Dedifferentiated amniotic fluid mesenchymal stem cell (primary cell): Measurements from ENCODE around the gene DPYSL3.
"Not testable (repeated sequence)": the region's sequence is repeated elsewhere in the genome, so short reads cannot be mapped to it uniquely, and the experiment has no call there.

Experiments
- DNase-seq: peaks from one replicate; pipeline ENCODE4 v3.0.0-alpha.2; 2016; ENCODE audit errors: extremely low spot score

DPYSL3 gene

DNA sequence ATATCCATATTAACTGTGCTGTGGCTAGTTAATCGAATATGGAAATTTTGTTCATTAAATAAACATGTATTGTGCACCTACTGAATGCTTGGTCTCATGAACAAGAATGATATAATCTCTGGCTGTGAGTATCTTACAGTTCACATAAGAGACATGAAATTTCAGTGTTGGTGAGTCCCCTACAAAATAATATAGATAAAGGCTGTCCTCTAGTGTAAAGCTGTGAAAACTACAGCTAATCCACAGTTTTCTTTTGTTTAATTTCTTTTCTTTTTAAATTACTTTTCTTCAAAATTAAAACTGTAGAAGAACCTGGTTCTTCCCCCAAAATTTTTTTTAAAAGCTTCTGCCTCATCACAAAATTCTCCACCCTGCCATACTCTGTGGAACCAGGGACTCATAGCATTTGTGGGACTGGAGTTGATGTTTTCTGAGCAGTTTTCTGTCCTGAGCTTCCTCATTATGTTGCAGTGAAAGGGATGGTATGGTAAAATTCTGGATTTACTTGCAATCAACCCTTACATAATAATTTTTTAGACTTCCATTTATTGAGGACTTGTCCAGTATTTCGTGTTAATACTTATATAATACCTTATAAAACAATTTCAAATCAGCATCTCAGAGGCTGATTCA lies 140.0 kb downstream of the DPYSL3 start:
- DNase-seq, result peak; percentile 34

DNA sequence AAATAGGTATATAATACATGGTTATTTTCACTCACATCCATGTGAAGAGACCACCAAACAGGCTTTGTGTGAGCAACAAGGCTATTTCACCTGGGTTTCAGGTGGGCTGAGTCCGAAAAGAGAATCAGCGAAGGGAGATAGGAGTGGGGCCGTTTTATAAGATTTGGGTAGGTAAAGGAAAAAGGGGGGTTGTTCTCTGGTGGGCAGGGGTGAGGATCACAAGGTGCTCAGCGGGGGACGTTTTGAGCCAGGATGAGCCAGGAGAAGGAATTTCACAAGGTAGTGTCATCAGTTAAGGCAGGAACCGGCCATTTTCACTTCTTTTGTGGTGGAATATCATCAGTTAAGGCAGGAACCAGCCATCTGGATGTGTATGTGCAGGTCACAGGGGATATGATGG lies 142.5 kb downstream of the DPYSL3 start:
- DNase-seq, result not testable (repeated sequence)

DNA sequence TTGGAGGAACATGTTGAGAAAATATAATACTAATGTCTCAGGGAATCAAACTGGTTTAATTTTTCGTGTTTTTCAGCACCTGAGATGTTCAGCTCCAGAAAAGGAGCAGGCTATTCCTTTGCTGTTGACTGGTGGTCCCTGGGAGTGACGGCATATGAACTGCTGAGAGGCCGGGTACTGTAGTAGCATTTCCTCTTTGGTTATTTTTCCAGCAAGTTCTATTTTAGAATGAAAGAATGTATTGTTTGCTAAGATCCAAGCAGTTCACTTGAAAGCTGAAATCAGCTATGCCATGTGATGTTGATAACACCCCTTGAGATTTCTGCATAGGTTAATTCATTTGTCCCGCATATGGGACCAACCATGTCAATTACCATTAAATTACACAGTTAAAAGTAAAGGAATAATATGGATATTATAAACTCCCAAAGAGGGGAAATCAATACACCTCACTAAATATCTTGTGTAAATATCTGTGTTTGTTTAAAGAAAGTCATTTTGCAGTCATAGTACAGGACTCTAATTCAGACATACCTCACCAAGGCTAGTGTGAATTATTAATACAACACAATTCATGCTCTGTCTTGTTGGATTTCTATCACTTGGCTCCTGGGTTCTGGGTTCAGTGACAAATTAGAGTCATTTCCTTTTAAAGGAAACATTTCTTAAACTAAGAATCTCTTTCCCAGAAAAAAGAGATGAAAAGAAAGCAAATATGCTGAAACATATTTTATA lies 148.3 kb downstream of the DPYSL3 start:
- no peak for DNase-seq

DNA sequence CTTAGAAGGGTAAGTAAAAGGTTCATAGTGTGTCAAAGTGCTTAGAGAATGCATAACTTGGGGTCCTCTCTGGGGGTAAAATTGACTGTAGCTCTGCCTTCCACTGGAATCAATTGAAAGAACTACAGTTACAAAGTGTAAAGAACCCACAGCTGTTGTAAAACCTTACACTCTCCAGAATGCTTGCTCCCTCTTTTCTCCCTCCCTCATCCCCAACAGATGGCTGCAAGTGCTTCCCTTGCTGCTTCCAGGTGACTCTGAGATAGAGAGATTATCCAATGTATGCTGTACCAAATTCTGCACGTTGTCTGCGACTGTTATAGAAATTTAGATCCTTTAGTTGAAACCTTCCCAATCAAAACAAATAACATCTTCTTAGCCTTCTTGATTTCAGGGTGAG lies 149.1 kb downstream of the DPYSL3 start:
- DNase-seq, result no peak

DNA sequence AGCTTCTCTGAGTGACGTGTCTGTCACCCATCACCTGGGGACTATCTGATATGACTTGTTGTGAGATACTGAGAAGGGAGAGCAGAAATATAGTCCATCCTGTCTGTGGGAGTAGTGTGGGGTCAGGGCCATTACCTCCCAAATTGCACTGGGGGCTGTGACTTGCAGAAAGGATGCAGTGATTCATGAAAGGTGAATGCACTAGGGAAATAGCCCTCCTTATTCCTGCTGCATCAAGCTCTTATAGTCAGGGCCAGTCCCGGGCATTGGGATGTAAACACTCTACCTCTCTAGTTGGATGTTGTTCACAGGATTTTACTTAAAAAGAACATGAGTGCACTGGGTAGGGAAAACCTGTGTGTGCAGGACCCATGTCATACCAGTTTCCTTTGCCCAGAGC lies 150.3 kb downstream of the DPYSL3 start:
- no peak for DNase-seq

DNA sequence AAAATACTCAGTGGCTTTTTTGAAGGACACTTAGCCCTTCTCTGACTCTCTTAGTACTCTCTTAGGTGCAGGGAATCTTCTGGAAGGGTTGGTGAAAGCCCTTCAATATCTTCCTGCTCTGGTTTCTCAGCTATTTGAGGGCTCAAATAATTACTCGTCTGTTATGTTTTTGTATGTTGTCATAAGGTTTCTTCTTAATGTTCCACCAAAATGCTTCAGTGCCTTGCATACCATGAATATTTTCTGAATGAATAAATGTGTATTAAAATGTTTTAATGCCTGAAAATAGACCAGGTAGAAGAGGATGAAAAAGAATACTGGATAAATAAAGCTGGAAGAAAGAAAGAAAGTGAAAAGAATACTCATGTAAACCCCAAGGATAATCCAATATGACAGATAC lies 150.8 kb downstream of the DPYSL3 start:
- DNase-seq, result no peak

DNA sequence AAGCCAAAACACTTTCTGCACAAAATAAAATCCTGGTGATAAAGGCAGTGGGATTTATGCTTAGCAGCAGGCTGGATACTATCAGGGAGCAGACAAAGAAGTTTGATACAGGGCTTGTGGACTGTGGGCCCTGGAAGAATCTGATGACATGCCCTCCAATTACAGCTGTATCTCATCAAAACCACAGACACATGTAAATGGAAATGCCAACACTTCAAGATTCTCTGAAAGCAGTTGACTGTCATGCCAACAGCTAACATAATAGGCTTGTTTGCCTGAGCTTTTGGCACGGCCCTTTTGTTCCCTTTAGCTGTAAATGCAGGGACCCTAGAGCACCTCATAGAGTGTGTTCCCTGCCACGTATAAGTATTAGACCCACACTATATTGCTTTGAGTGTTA lies 160.6 kb downstream of the DPYSL3 start:
- DNase-seq, result no peak

DNA sequence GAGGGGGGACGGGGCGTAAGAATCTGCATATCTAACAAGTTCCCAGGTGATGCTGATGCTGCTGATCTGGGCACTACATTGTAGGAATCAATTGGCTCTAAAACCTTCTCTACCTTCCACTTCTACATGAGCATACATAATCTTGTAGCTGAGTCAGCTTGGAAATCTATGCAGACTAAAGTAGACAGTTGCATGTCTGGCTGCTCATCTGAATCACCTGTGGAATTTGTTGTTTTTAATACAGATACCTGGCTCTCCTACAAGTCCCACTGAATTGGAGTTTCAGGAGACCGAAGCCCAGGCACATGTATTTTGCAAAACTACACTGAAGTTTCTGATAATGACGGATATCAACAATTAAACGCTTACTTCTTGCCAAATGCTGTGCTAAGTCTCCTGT lies 161.4 kb downstream of the DPYSL3 start:
- DNase-seq, result peak; percentile 11

DNA sequence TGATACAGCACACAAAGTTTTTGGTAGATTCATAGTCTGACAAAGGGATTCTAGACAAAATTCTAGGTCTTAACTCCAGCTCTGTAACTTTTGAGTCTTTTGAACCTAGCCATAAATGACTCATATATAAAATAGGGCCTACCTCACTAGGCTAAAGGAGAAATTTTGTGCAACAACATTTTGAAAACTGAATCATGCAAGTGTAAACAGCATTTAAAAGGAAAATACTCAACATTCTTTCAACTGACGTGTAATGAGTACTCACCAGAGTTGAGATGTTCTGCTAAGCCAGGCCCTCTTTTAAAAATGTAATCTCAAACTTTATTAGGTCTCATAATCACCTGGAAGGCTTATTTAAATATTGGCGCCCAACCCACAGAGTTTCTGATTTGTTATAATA lies 161.8 kb downstream of the DPYSL3 start:
- DNase-seq, result peak; percentile 13

DNA sequence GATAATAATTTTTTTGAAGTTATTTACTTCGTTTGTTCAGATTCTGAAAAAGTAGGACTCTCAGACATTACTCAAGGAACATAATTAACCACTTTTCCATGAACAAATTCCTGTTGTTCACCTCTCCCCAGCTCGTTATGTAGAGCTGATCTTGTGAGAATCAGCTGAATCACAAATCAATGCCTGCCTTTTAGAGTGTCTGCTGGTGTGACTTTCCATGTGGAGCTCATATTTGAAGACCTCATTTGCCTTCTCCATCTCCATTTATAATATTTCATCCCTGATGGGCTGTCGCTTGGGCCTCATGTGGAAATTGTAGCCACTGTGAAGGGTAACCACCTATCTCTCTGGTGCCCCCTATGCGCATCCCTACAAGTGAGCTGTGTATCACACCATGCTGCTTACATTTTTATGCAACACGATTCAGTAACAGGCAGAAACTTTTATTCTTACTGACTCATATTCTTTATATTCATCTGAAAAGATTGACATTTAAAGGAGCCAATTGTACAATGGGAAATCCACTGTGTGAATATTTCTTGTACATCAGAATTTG lies 163.8 kb downstream of the DPYSL3 start:
- DNase-seq, result no peak

DNA sequence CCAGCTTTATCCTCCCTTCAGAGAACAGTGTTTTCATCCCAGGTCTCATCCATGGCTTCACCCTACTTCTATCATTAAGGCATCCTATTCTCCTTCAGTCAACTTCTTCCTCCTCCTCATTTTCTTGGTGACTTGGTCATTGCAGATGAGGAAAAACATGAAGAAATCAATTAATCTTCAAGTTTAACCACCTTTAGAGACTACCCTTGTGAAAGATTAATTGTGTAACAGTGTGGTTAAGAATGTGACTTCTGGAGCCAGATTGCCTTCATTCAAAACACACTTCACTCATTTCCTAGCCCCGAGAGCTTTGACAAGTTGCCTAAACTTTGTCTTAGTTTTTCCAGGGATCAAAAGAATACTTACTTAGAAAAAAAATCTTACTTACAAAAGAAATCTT lies 165.0 kb downstream of the DPYSL3 start:
- no peak for DNase-seq

DNA sequence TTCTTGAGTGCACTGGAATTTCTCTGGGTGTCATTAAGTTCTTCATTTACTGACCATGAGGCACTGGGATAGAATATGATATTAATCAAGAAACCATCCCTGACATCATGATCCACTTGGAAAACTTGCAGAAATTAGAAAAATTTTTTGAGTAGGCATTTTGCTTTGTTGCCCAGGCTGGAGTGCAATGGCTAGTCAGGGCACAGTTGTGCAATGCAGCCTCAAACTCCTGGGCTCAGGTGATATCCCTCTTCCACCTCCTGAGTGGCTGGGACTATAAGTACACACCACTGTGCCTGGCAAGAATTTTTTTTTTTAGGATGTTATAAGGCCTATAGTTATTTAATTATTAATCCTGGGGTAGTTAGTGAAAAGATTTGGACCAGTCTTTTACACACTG lies 168.5 kb downstream of the DPYSL3 start:
- no peak for DNase-seq

DNA sequence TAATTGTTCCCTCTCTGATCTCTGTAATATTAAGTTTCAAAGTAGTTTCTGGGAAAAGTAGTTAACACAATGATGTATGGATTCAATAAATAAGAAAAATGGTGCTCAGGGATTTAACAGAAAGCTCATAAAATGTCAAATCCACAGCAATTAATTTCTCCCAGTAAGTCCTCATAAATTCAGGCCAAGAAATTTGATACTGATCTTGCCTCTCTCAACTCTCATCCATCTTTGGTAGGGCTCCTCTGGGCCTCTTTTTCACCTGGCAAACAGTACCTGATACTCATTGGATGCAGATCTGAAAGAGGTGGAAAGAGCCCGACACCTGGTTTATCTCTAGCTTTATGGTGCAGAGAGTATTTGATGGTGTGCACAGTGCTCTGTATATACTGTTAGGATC lies 168.9 kb downstream of the DPYSL3 start:
- no peak for DNase-seq
